Keratinocyte (primary cell): ENCODE results near the gene SMIM15. TPM values are rescaled to one million over a fixed set of nuclear protein-coding genes. Genes with fewer than 3 reads are reported as not detected.

ENCODE experiments used
- DNase-seq: peaks from one replicate; pipeline ENCODE4 v3.0.0-alpha.2; 2011; ENCODE audit warnings: low read depth, missing footprints, low spot score
- FAIRE-seq: peaks from 2 replicates; lab custom pipeline; 2011; peaks lifted over from hg19 to GRCh38; lab: Jason Lieb, UNC
- H2AFZ ChIP-seq: 2 replicates; pipeline ENCODE4 v1.6.0; 2012; ENCODE audit warnings: low read length, control low read depth, inconsistent platforms; ENCODE audit not compliant: control insufficient read depth
- H3K27ac ChIP-seq: 2 replicates; pipeline ENCODE4 v1.5.1; 2011; ENCODE audit warnings: low read length; ENCODE audit not compliant: control insufficient read depth, insufficient read depth
- H3K27me3 ChIP-seq: 3 replicates; pipeline ENCODE4 v1.6.0; 2011; ENCODE audit warnings: low read length; ENCODE audit not compliant: control insufficient read depth, insufficient read depth; ENCODE audit errors: extremely low read depth
- H3K36me3 ChIP-seq, 2 experiments: 2 replicates in 1 of 2; 3 replicates in 1 of 2; pipeline ENCODE4 v1.5.1; 2011; ENCODE audit warnings: low read length in 2 of 2, mild to moderate bottlenecking in 1 of 2; ENCODE audit not compliant: control insufficient read depth in 2 of 2, insufficient read depth in 2 of 2; ENCODE audit errors: extremely low read depth in 1 of 2
- H3K4me1 ChIP-seq: 3 replicates; pipeline ENCODE4 v1.5.1; 2011; ENCODE audit warnings: low read length; ENCODE audit not compliant: control insufficient read depth, insufficient read depth; ENCODE audit errors: extremely low read depth
- H3K4me2 ChIP-seq: 3 replicates; pipeline ENCODE4 v1.6.0; 2011; ENCODE audit warnings: low read depth, low read length; ENCODE audit not compliant: control insufficient read depth, insufficient read depth; ENCODE audit errors: extremely low read depth
- H3K4me3 ChIP-seq, 3 experiments: fragments of 200-600 bp in 1 of 3; sonication (generic) in 1 of 3; 2 replicates in 2 of 3; 3 replicates in 1 of 3; pipeline ENCODE4 v1.5.1; 2011 to 2016; ENCODE audit warnings: low read length in 3 of 3, mild to moderate bottlenecking in 3 of 3, control low read depth in 2 of 3, inconsistent platforms in 1 of 3, low read depth in 1 of 3, mixed read lengths in 1 of 3, mixed run types in 1 of 3, moderate library complexity in 1 of 3; ENCODE audit not compliant: control insufficient read depth in 2 of 3, insufficient read depth in 2 of 3; ENCODE audit errors: extremely low read depth in 1 of 3
- H3K79me2 ChIP-seq: 2 replicates; pipeline ENCODE4 v1.6.0; 2012; ENCODE audit warnings: low read length; ENCODE audit not compliant: control insufficient read depth, insufficient read depth
- H3K9ac ChIP-seq: 3 replicates; pipeline ENCODE4 v1.6.0; 2011; ENCODE audit warnings: low read length; ENCODE audit not compliant: control insufficient read depth, insufficient read depth; ENCODE audit errors: extremely low read depth
- H3K9me1 ChIP-seq: 3 replicates; pipeline ENCODE4 v1.6.0; 2011; ENCODE audit warnings: low read length; ENCODE audit not compliant: control insufficient read depth, insufficient read depth; ENCODE audit errors: extremely low read depth
- H3K9me3 ChIP-seq: 2 replicates; pipeline ENCODE4 v1.5.1; 2012; ENCODE audit warnings: low read depth, low read length; ENCODE audit not compliant: control insufficient read depth
- H4K20me1 ChIP-seq: 3 replicates; pipeline ENCODE4 v1.6.0; 2011; ENCODE audit warnings: low read length; ENCODE audit not compliant: control insufficient read depth, insufficient read depth; ENCODE audit errors: extremely low read depth
- CTCF ChIP-seq, 3 experiments: IDR thresholded peaks in 1 of 3; conservative IDR thresholded peaks in 1 of 3; optimal IDR thresholded peaks in 1 of 3; 2 replicates in 2 of 3; 3 replicates in 1 of 3; pipeline versions ENCODE3 to v1.5.1; 2011; ENCODE audit warnings: low read length in 3 of 3, mild to moderate bottlenecking in 3 of 3, moderate library complexity in 2 of 3, control low read depth in 1 of 3, inconsistent platforms in 1 of 3; ENCODE audit not compliant: insufficient read depth in 2 of 3; ENCODE audit errors: extremely low read depth in 1 of 3
- EZH2 ChIP-seq: IDR thresholded peaks from one replicate; pipeline ENCODE4 v1.6.1; 2012; ENCODE audit warnings: inconsistent platforms, mild to moderate bottlenecking, low read length, moderate library complexity
- dilution Hi-C: fragments of 300-500 bp; cut with MboI; formaldehyde crosslinking; loops from one replicate; pipeline ENCODE4 v1.7.0; 2020; ENCODE audit warnings: low sequenced_read_pairs; ENCODE audit not compliant: extremely low pct_ligation_motif_present
- polyA plus RNA-seq, 5 experiments: library from polyadenylated mRNA; depleted of rRNA in 3 of 5; stranded (reverse) in 3 of 5; stranded (forward) in 1 of 5; unstranded in 1 of 5; fragments of >200 nt; gene quantifications; 1 replicate in 1 of 5; 2 replicates in 3 of 5; 3 replicates in 1 of 5; pipeline versions ENCODE4 v1.2.1 to v1.2.3, GENCODE V29; 2011 to 2012; ENCODE audit warnings: missing spikeins in 2 of 5, low read depth in 1 of 5, low replicate concordance in 1 of 5

SMIM15 gene
- polyA plus RNA-seq, 1 donor (not counting 4 experiments of a cell fraction or from before 2014, with no cell fraction given), result 60.1 TPM

- Histone ChIP-seq H3K4me3 (no peak overlapping the region), H3K9me3 (no peaks in the 10 kb centered on the region), H3K27me3 (no peaks in the 10 kb centered on the region), H4K20me1 (no peaks in the 10 kb centered on the region), H3K4me2 (no peak overlapping the region), H3K9me1 (no peaks in the 10 kb centered on the region), H3K9ac (no peak overlapping the region), H3K36me3 (peaks cover 5 to 13% of the 10 kb centered on the region in 2 experiments), H2AFZ (no peak overlapping the region), H3K4me1 (peaks cover 16% of the 10 kb centered on the region), H3K27ac (no peak overlapping the region), H3K79me2 (peaks cover 46% of the 10 kb centered on the region)
- DNase-seq (no peak), FAIRE-seq (no peak)
- TF ChIP-seq CTCF (optimal IDR thresholded peaks at IDR 0.05 in 1 of 3, IDR thresholded peaks at IDR 0.05 in 1 of 3, conservative IDR thresholded peaks at IDR 0.05 in 1 of 3; ENCODE audit: extremely low read depth in 1 of 3, insufficient read depth in 2 of 3, low read length in 3 of 3), result no peak
- TF ChIP-seq EZH2, result no peak
- dilution Hi-C loops, result no loop called here
Observed at GRCh38 chr5:61159836-61160235, 2.4 kb downstream of the SMIM15 start.

GRCh38 chr5:61159070-61159469 lies 3.2 kb downstream of the SMIM15 start:
- Histone ChIP-seq H3K36me3 (peaks cover 5 to 11% of the 10 kb centered on the region in 2 experiments), H2AFZ (no peak overlapping the region), H3K79me2 (peaks cover 44% of the 10 kb centered on the region), H3K4me1 (peaks cover 16% of the 10 kb centered on the region), H4K20me1 (no peaks in the 10 kb centered on the region), H3K9ac (no peak overlapping the region), H3K9me3 (no peaks in the 10 kb centered on the region), H3K4me2 (no peak overlapping the region), H3K27me3 (no peaks in the 10 kb centered on the region), H3K9me1 (no peaks in the 10 kb centered on the region), H3K27ac (no peak overlapping the region), H3K4me3 (no peak overlapping the region)
- dilution Hi-C loops, result no loop called here
- DNase-seq, result no peak
- no peak for FAIRE-seq
- TF ChIP-seq CTCF (optimal IDR thresholded peaks at IDR 0.05 in 1 of 3, IDR thresholded peaks at IDR 0.05 in 1 of 3, conservative IDR thresholded peaks at IDR 0.05 in 1 of 3; ENCODE audit: extremely low read depth in 1 of 3, insufficient read depth in 2 of 3, low read length in 3 of 3) (no peak), EZH2 (no peak)
